Nephron (organoid): ENCODE measurements around the gene CHMP3.

Experiments
- H3K27ac Mint-ChIP-seq, 3 experiments: 2 replicates each; pipeline ENCODE4 v1.8.0; 2020; ENCODE audit warnings: mixed read lengths in 3 of 3, mild to moderate bottlenecking in 2 of 3, moderate library complexity in 1 of 3
- H3K27me3 Mint-ChIP-seq: 2 replicates; pipeline ENCODE4 v1.8.0; 2021; ENCODE audit warnings: low read depth, mild to moderate bottlenecking, moderate library complexity, mixed read lengths
- H3K36me3 Mint-ChIP-seq: 2 replicates; pipeline ENCODE4 v1.8.0; 2020; ENCODE audit warnings: low read depth, mixed read lengths
- H3K4me1 Mint-ChIP-seq: 2 replicates; pipeline ENCODE4 v1.8.0; 2020; ENCODE audit warnings: mixed read lengths
- H3K4me3 Mint-ChIP-seq, 3 experiments: 2 replicates each; pipeline ENCODE4 v1.8.0; 2020; ENCODE audit warnings: mild to moderate bottlenecking in 3 of 3, mixed read lengths in 3 of 3, moderate library complexity in 2 of 3
- H3K9me3 Mint-ChIP-seq: 2 replicates; pipeline ENCODE4 v1.8.0; 2020; ENCODE audit warnings: mixed read lengths
- CTCF ChIP-seq, 3 experiments: fragments of 200-600 bp; sonication (generic); IDR thresholded peaks; one replicate each; pipeline ENCODE4 v1.5.0; 2021; ENCODE audit warnings: antibody characterized with exemption in 3 of 3; ENCODE audit not compliant: unreplicated experiment in 3 of 3

Gene CHMP3

DNA sequence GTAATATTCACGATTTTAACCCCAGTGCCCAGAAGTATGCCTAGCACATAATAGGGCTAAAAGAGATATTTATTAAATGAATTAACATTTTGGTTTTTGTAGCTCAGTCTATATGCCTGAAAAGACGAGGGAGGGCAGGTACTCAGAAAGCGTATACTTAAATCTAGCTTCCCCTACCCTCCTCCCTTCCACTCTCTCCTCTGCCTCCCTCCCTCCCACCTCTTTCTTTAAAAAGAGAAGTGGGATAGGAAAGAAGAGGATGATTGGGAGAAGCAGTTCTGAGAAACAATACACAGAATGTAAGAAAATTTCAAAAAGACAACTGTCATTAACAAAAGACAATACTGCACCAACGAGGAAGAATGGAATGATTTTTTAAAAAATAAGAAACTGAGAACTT lies 39.8 kb downstream of the CHMP3 start:
- no peak overlapping the region for H3K4me3 Mint-ChIP-seq
- no peaks in the 10 kb centered on the region for H3K9me3 Mint-ChIP-seq
- no peaks in the 10 kb centered on the region for H3K27me3 Mint-ChIP-seq
- H3K27ac Mint-ChIP-seq, result no peak overlapping the region
- no peaks in the 10 kb centered on the region for H3K4me1 Mint-ChIP-seq
- H3K36me3 Mint-ChIP-seq, result peaks cover 27% of the 10 kb centered on the region
- no peak for TF ChIP-seq CTCF (IDR thresholded peaks at IDR 0.05; ENCODE audit: unreplicated experiment in 3 of 3)

GRCh38 chr2:86522711-86523110 lies 40.5 kb downstream of the CHMP3 start:
- Mint-ChIP-seq H3K4me1 (no peaks in the 10 kb centered on the region), H3K9me3 (no peaks in the 10 kb centered on the region), H3K4me3 (no peak overlapping the region), H3K36me3 (peaks cover 24% of the 10 kb centered on the region), H3K27ac (no peak overlapping the region), H3K27me3 (no peaks in the 10 kb centered on the region)
- no peak for TF ChIP-seq CTCF (IDR thresholded peaks at IDR 0.05; ENCODE audit: unreplicated experiment in 3 of 3)

DNA sequence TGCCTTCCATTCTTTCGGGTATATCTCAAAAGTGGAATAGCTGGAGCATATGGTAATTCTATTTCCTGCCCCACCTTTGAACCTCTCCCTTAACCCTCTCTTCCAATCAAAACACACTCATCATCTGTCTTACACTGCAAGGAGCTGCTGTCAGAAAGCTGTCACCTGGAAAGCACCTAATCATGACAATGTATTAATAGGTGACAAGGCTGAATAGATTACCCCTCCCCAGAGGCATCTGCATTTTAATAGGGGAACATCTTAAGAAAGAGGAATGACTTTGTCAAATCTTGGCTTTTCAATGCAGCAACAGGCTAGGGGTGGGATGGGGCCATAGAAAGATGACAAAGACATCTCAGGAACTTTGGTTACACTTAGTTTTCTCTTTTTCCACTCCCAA lies 41.3 kb downstream of the CHMP3 start:
- H3K36me3 Mint-ChIP-seq, result peaks cover 26% of the 10 kb centered on the region
- H3K9me3 Mint-ChIP-seq, result no peaks in the 10 kb centered on the region
- no peak overlapping the region for H3K27ac Mint-ChIP-seq
- H3K4me3 Mint-ChIP-seq, result no peak overlapping the region
- H3K4me1 Mint-ChIP-seq, result no peaks in the 10 kb centered on the region
- no peaks in the 10 kb centered on the region for H3K27me3 Mint-ChIP-seq
- no peak for TF ChIP-seq CTCF (IDR thresholded peaks at IDR 0.05; ENCODE audit: unreplicated experiment in 3 of 3)

GRCh38 chr2:86520153-86520552 lies 43.1 kb downstream of the CHMP3 start:
- Mint-ChIP-seq H3K27ac (no peak overlapping the region), H3K36me3 (peaks cover 23% of the 10 kb centered on the region), H3K27me3 (no peaks in the 10 kb centered on the region), H3K9me3 (no peaks in the 10 kb centered on the region), H3K4me3 (no peak overlapping the region), H3K4me1 (no peaks in the 10 kb centered on the region)
- no peak for TF ChIP-seq CTCF (IDR thresholded peaks at IDR 0.05; ENCODE audit: unreplicated experiment in 3 of 3)

- no peak overlapping the region for H3K27ac Mint-ChIP-seq
Measured at GRCh38 chr2:86519349-86519748, 43.9 kb downstream of the CHMP3 start.

More at GRCh38 chr2:86519349-86519748, 43.9 kb downstream of the CHMP3 start:
- no peak for TF ChIP-seq CTCF (IDR thresholded peaks at IDR 0.05; ENCODE audit: unreplicated experiment in 3 of 3)
- Mint-ChIP-seq H3K27me3 (no peaks in the 10 kb centered on the region), H3K4me3 (no peak overlapping the region), H3K36me3 (peaks cover 23% of the 10 kb centered on the region), H3K4me1 (peaks cover 6% of the 10 kb centered on the region), H3K9me3 (no peaks in the 10 kb centered on the region)
